SK-N-MC (cell line): Measurements from ENCODE around the gene SLC4A5.

Source experiments
- EZH2 ChIP-seq: fragments of 200-600 bp; sonication (generic); IDR thresholded peaks from one replicate; pipeline ENCODE4 v1.6.1; 2017; ENCODE audit warnings: antibody characterized with exemption
- FOXP2 ChIP-seq: optimal IDR thresholded peaks from 2 replicates; pipeline ENCODE3; 2011; ENCODE audit warnings: mild to moderate bottlenecking, moderate library complexity; ENCODE audit not compliant: insufficient read depth; ENCODE audit errors: extremely low read length, control extremely low read depth

GRCh38 chr2:74174909-74175308, 168.3 kb downstream of the SLC4A5 start:
- TF ChIP-seq FOXP2 = no peak
- no peak for TF ChIP-seq EZH2
